ENCODE results near the gene PAFAH1B2.
"Not testable (repeated sequence)": the region's sequence is repeated elsewhere in the genome, so short reads cannot be mapped to it uniquely, and the experiment has no call there.

PAFAH1B2 gene

DNA sequence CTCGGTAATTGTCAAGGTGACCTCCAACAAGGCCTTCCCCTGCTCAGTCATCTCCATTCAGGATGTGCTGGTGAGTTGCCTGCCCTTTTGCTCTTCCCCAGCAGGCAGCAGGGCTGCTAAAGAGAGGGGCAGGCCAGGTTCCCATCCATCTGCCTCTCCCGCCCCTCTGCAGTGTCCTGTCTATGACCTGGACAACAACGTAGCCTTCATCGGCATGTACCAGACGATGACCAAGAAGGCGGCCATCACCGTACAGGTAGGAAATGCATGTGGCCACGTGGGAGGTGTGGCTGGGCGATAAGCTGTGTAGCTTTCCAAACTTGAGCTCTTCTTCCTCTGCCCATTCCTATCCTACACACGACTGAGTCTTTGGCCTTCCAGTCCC lies 38.5 kb downstream of the PAFAH1B2 start:
- in situ Hi-C loops (cut with MboI; ENCODE audit: low sequenced_read_pairs, unreplicated experiment): loop anchor here (5.0 kb wide), 1 partner anchor 45 kb away; no protein-coding TSS in a partner anchor
- no peak for DNase-seq (ENCODE audit: low spot score)
- TF ChIP-seq, protein P1, sequence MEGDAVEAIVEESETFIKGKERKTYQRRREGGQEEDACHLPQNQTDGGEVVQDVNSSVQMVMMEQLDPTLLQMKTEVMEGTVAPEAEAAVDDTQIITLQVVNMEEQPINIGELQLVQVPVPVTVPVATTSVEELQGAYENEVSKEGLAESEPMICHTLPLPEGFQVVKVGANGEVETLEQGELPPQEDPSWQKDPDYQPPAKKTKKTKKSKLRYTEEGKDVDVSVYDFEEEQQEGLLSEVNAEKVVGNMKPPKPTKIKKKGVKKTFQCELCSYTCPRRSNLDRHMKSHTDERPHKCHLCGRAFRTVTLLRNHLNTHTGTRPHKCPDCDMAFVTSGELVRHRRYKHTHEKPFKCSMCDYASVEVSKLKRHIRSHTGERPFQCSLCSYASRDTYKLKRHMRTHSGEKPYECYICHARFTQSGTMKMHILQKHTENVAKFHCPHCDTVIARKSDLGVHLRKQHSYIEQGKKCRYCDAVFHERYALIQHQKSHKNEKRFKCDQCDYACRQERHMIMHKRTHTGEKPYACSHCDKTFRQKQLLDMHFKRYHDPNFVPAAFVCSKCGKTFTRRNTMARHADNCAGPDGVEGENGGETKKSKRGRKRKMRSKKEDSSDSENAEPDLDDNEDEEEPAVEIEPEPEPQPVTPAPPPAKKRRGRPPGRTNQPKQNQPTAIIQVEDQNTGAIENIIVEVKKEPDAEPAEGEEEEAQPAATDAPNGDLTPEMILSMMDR (IDR thresholded peaks at IDR 0.05; ENCODE audit: borderline replicate concordance, control extremely low read depth, extremely low read depth, insufficient read depth, missing control alignments): no peak

DNA sequence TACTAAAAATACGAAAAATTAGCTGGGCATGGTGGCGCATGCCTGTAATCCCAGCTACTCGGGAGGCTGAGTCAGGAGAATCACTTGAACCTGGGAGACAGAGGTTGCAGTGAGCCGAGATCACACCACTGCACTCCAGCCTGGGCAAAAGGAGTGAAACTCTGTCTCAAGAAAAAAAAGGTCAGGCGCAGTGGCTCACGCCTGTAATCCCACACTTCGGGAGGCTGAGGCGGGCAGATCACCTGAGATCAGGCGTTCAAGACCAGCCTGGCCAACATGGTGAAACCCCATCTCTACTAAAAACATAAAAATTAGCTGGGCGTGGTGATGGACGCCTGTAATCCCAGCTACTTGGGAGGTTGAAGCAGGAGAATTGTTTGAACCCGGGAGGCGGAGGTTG lies 39.1 kb downstream of the PAFAH1B2 start:
- DNase-seq (ENCODE audit: low spot score): not testable (repeated sequence)
- in situ Hi-C loops (cut with MboI; ENCODE audit: low sequenced_read_pairs, unreplicated experiment): loop anchor here (5.0 kb wide), 1 partner anchor 44 kb away; no protein-coding TSS in a partner anchor

GRCh38 chr11:117183724-117184349 lies 39.8 kb downstream of the PAFAH1B2 start:
- DNase-seq (ENCODE audit: low spot score): no peak
- in situ Hi-C loops (cut with MboI; ENCODE audit: low sequenced_read_pairs, unreplicated experiment): loop anchor here (5.0 kb wide), 1 partner anchor 43 kb away; no protein-coding TSS in a partner anchor
- TF ChIP-seq, protein P1 (IDR thresholded peaks at IDR 0.05; ENCODE audit: borderline replicate concordance, control extremely low read depth, extremely low read depth, insufficient read depth, missing control alignments): no peak

DNA sequence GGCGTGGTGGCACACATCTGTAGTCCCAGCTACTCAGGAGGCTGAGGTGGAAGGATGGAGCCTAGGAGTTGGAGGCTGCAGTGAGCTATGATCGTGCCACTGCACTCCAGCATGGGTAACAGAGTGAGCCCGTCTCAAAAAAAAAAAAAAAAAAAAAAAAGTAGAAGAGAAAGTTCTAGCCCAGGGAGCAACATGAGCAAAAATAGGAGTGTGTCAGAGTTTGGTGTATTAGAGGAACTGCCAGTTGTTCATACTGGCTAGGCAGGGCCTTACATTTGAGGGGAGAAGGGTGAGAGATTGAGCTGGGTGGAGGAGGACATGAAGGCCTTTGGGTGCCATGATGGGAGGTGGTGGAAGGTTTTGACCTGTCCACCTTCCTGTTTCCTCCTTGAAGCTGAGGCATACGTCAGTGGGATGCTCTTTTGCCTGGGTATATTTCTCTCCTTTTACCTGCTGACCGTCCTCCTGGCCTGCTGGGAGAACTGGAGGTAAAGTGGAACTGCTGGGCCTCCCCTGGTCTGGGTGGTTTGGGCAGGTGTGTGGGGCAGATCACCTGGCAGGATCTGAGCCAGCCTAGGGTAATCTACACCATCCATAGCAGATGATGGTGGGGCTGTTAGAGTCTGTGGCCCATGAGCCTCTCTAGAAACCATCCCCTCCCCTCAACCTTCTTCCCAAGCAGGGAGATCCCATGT lies 41.8 kb downstream of the PAFAH1B2 start:
- TF ChIP-seq, protein P1 (IDR thresholded peaks at IDR 0.05; ENCODE audit: borderline replicate concordance, control extremely low read depth, extremely low read depth, insufficient read depth, missing control alignments): no peak
- DNase-seq (ENCODE audit: low spot score): peak; percentile 67
- in situ Hi-C loops (cut with MboI; ENCODE audit: low sequenced_read_pairs, unreplicated experiment): no loop called here

DNA sequence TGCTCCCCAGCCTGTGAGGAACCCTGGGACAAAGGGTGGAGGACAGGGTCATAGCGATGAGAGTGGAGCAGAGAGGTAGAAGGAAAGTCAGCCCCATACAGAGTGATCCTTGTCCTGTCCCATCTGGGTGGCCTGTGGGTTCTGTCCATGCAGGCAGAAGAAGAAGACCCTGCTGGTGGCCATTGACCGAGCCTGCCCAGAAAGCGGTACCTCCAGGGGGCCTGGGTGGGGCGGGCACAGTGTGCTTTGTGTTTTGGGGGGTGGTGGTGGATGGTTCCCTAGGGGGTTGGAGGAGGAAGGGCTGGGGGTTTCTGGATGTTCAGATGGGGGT lies 42.3 kb downstream of the PAFAH1B2 start:
- TF ChIP-seq, protein P1 (IDR thresholded peaks at IDR 0.05; ENCODE audit: borderline replicate concordance, control extremely low read depth, extremely low read depth, insufficient read depth, missing control alignments): no peak
- in situ Hi-C loops (cut with MboI; ENCODE audit: low sequenced_read_pairs, unreplicated experiment): no loop called here
- DNase-seq (ENCODE audit: low spot score): no peak

GRCh38 chr11:117187007-117187406 lies 42.9 kb downstream of the PAFAH1B2 start:
- TF ChIP-seq, protein P1 (IDR thresholded peaks at IDR 0.05; ENCODE audit: borderline replicate concordance, control extremely low read depth, extremely low read depth, insufficient read depth, missing control alignments): no peak
- in situ Hi-C loops (cut with MboI; ENCODE audit: low sequenced_read_pairs, unreplicated experiment): no loop called here
- DNase-seq (ENCODE audit: low spot score): no peak

DNA sequence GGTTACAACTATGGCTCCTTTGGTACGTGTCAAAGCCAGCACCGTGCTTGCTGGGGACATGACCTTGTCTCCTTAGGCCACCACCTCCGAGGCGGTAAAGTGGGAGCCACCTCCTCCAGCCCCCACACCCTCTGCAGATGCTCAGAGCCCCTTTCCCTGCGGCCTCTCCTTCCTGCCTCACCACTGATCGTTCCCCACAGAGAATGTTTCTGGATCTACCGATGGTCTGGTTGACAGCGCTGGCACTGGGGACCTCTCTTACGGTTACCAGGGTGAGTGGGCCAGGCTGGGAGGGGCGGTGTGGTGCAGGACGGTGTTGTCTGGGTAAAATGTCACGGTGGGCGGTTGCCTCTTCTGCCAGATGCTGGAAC lies 43.3 kb downstream of the PAFAH1B2 start:
- TF ChIP-seq, protein P1 (IDR thresholded peaks at IDR 0.05; ENCODE audit: borderline replicate concordance, control extremely low read depth, extremely low read depth, insufficient read depth, missing control alignments): no peak
- in situ Hi-C loops (cut with MboI; ENCODE audit: low sequenced_read_pairs, unreplicated experiment): no loop called here
- no peak for DNase-seq (ENCODE audit: low spot score)
